K562 (cell line): Measurements from ENCODE around the gene NLGN2. TPM values are rescaled to one million over a fixed set of nuclear protein-coding genes. Genes with fewer than 3 reads are reported as not detected.

ENCODE experiments used
- ATAC-seq: fragments of 200-7000 bp; cut with Tn5 transposase; 3 replicates; pipeline ENCODE4 v1.9.1; 2020; ENCODE audit warnings: moderate library complexity
- BruUV-seq: library from RNA; stranded (reverse); fragments of 400-500 nt; replicated peaks from 2 replicates; lab custom pipeline; 2021; lab: Mats Ljungman, UMichigan
- CTCF ChIA-PET: fragments of 300-600 bp; formaldehyde crosslinking; extraction: SDS; loops from one replicate; lab custom pipeline; 2021; ENCODE audit warnings: low intra/inter-chr PET ratio; lab: Yijun Ruan, JAX
- POLR2A ChIA-PET: fragments of 300-600, 350-650 bp; sonication (Branson Sonifier 250); formaldehyde crosslinking; extraction: SDS; loops from one replicate; lab custom pipeline; 2021; ENCODE audit warnings: antibody characterized with exemption, inconsistent platforms; lab: Yijun Ruan, JAX
- DNase-seq, 4 experiments: peaks; one replicate each; pipeline versions ENCODE4 v3.0.0 to v3.0.0-alpha.2; 2011 to 2018; ENCODE audit warnings: low spot score in 3 of 4, mixed read lengths in 3 of 4; ENCODE audit errors: extremely low read depth in 1 of 4
- FAIRE-seq: peaks from 2 replicates; lab custom pipeline; 2011; peaks lifted over from hg19 to GRCh38; lab: Jason Lieb, UNC
- H2AFZ ChIP-seq: 2 replicates; pipeline ENCODE4 v1.6.0; 2011; ENCODE audit warnings: low read depth, low read length, control low read depth, inconsistent platforms
- H3K27ac ChIP-seq: fragments of 200-600 bp; 3 replicates; pipeline ENCODE4 v1.8.0; 2011; ENCODE audit warnings: low read depth, mild to moderate bottlenecking, control low read depth, inconsistent platforms, low read length, moderate library complexity, mixed read lengths; ENCODE audit errors: extremely low read depth
- H3K27me3 ChIP-seq, 2 experiments: fragments of 300-600 bp in 1 of 2; 2 replicates in 1 of 2; 3 replicates in 1 of 2; pipeline versions ENCODE4 v1.6.0 to v1.8.0; 2011; ENCODE audit warnings: inconsistent platforms in 2 of 2, low read length in 2 of 2, mild to moderate bottlenecking in 1 of 2, mixed read lengths in 1 of 2, moderate library complexity in 1 of 2; ENCODE audit not compliant: control insufficient read depth in 2 of 2, insufficient read depth in 2 of 2
- H3K36me3 ChIP-seq: fragments of 300-600 bp; 3 replicates; pipeline ENCODE4 v1.8.0; 2011; ENCODE audit warnings: mild to moderate bottlenecking, low read length, inconsistent platforms; ENCODE audit not compliant: control insufficient read depth, insufficient read depth
- H3K4me1 ChIP-seq, 2 experiments: fragments of 200-600 bp in 1 of 2; replicated peaks in 1 of 2; 2 replicates in 1 of 2; 3 replicates in 1 of 2; pipeline versions ENCODE4 v1.5.1 to v1.8.0; 2011; ENCODE audit warnings: inconsistent platforms in 2 of 2, low read length in 2 of 2, mild to moderate bottlenecking in 1 of 2, mixed read lengths in 1 of 2, moderate library complexity in 1 of 2; ENCODE audit not compliant: control insufficient read depth in 2 of 2, insufficient read depth in 2 of 2
- H3K4me2 ChIP-seq: 2 replicates; pipeline ENCODE4 v1.6.1; 2011; ENCODE audit warnings: low read length, control low read depth, inconsistent platforms, mixed read lengths; ENCODE audit not compliant: insufficient read depth
- H3K4me3 ChIP-seq: fragments of 200-600 bp; sonication (generic), shearing (Covaris generic); 2 replicates; pipeline ENCODE4 v1.5.1; 2016; ENCODE audit warnings: control low read depth, inconsistent platforms
- H3K79me2 ChIP-seq: fragments of 200-600 bp; 3 replicates; pipeline ENCODE4 v1.8.0; 2011; ENCODE audit warnings: low read length, inconsistent platforms; ENCODE audit not compliant: control insufficient read depth, insufficient read depth
- H3K9ac ChIP-seq, 2 experiments: 2 replicates each; pipeline versions ENCODE4 v1.6.0 to v1.6.1; 2011; ENCODE audit warnings: low read depth in 2 of 2, low read length in 2 of 2, control low read depth in 1 of 2, inconsistent platforms in 1 of 2, mild to moderate bottlenecking in 1 of 2, mixed read lengths in 1 of 2; ENCODE audit not compliant: insufficient read depth in 1 of 2
- H3K9me1 ChIP-seq: one replicate; pipeline ENCODE4 v1.6.0; 2011; ENCODE audit warnings: inconsistent platforms, mild to moderate bottlenecking, low read length, moderate library complexity; ENCODE audit not compliant: control insufficient read depth, insufficient read depth
- H3K9me3 ChIP-seq: replicated peaks from 2 replicates; pipeline ENCODE4 v1.5.1; 2011; ENCODE audit warnings: low read depth, low read length, inconsistent platforms; ENCODE audit not compliant: control insufficient read depth, insufficient read depth
- H4K20me1 ChIP-seq: replicated peaks from 2 replicates; pipeline ENCODE4 v1.6.1; 2011; ENCODE audit warnings: low read length, inconsistent platforms, mixed read lengths; ENCODE audit not compliant: control insufficient read depth, insufficient read depth
- ATF3 ChIP-seq, 2 experiments: fragments of 450-650 bp in 1 of 2; sonication (generic) in 1 of 2; formaldehyde crosslinking in 1 of 2; IDR thresholded peaks in 1 of 2; conservative IDR thresholded peaks in 1 of 2; 2 replicates each; pipeline versions ENCODE4 v1.6.1 to v1.8.1; 2016 to 2023; ENCODE audit warnings: mild to moderate bottlenecking in 2 of 2, moderate library complexity in 2 of 2, inconsistent platforms in 1 of 2, missing genetic modification reagents in 1 of 2
- CREB3L1 ChIP-seq: fragments of 450-650 bp; IDR thresholded peaks from 2 replicates; pipeline ENCODE4 v1.6.1; 2014; ENCODE audit warnings: low read depth, mild to moderate bottlenecking, moderate library complexity, borderline replicate concordance
- FOSL1 ChIP-seq: fragments of 200-800 bp; sonication (Bioruptor generic); conservative IDR thresholded peaks from 2 replicates; pipeline ENCODE4 v1.6.1; 2016; ENCODE audit warnings: missing genetic modification characterization, missing compliant biosample characterization
- FOXP4 ChIP-seq: sonication (generic); formaldehyde crosslinking; IDR thresholded peaks from 2 replicates; pipeline ENCODE4 v1.8.0; 2022; ENCODE audit warnings: mild to moderate bottlenecking, missing genetic modification reagents, borderline replicate concordance
- POLR3A ChIP-seq: IDR thresholded peaks from 2 replicates; pipeline ENCODE4 v1.6.1; 2011; ENCODE audit warnings: borderline replicate concordance, mild to moderate bottlenecking, moderate library complexity; ENCODE audit not compliant: insufficient read length, insufficient read depth; ENCODE audit errors: extremely low read depth
- POLR3G ChIP-seq: IDR thresholded peaks from 2 replicates; pipeline ENCODE4 v1.6.1; 2011; ENCODE audit not compliant: insufficient read length, insufficient replicate concordance; ENCODE audit errors: extremely low read depth
- POU5F1 ChIP-seq: fragments of 150-350 bp; IDR thresholded peaks from 2 replicates; pipeline ENCODE4 v1.6.1; 2014; ENCODE audit warnings: borderline replicate concordance, low read length, low read depth, mild to moderate bottlenecking; ENCODE audit not compliant: partially characterized antibody
- PYGO2 ChIP-seq: fragments of 450-650 bp; IDR thresholded peaks from 2 replicates; pipeline ENCODE4 v1.6.1; 2016; ENCODE audit warnings: mild to moderate bottlenecking, missing genetic modification characterization, moderate library complexity, missing compliant biosample characterization
- RBM17 ChIP-seq: fragments of 200-400 bp; formaldehyde crosslinking; IDR thresholded peaks from 2 replicates; pipeline ENCODE4 v1.6.1; 2017; ENCODE audit warnings: low read depth, mild to moderate bottlenecking, low read length, borderline replicate concordance
- SAFB2 ChIP-seq: fragments of 200-400 bp; formaldehyde crosslinking; IDR thresholded peaks from 2 replicates; pipeline ENCODE4 v1.6.1; 2018; ENCODE audit warnings: borderline replicate concordance, low read length, low read depth, moderate library complexity; ENCODE audit not compliant: severe bottlenecking
- SNIP1 ChIP-seq: fragments of 450-650 bp; IDR thresholded peaks from 2 replicates; pipeline ENCODE4 v1.7.1; 2017; ENCODE audit warnings: low read depth, mild to moderate bottlenecking
- TSHZ1 ChIP-seq: fragments of 250-450 bp; sonication (Bioruptor Pico); IDR thresholded peaks from 2 replicates; pipeline ENCODE4 v1.4.0; 2020; ENCODE audit warnings: mild to moderate bottlenecking, moderate library complexity
- WGBS: fragments of 100-300 bp; shearing (Covaris generic); methylation state at CpG from one replicate; pipeline ENCODE4 v1.1.6; 2016; ENCODE audit warnings: low coverage, mixed read lengths; ENCODE audit not compliant: insufficient coverage; ENCODE audit errors: missing lambda C conversion rate; 5-methylcytosine and 5-hydroxymethylcytosine counted together
- in situ Hi-C: fragments of 300-500 bp; cut with MboI; formaldehyde crosslinking; loops from 4 replicates; pipeline ENCODE4 v1.15.0; 2018; ENCODE audit warnings: inconsistent platforms, mixed read lengths
- intact Hi-C: fragments of 100-400 bp; cut with micrococcal nuclease; formaldehyde crosslinking; loops from 2 replicates; pipeline ENCODE4 v1.14.2; 2022
- polyA plus RNA-seq, 8 experiments: library from polyadenylated mRNA; depleted of rRNA in 4 of 8; stranded (reverse) in 5 of 8; unstranded in 3 of 8; fragments of >200 nt; fragmentation: Nextera tagmentation in 2 of 8; fragmentation: Illumina TruSeq in 1 of 8; extraction: Ambion mirVana in 2 of 8; extraction: Trizol in 1 of 8; gene quantifications; 2 replicates each; pipeline versions ENCODE4 v1.2.1 to v1.2.3, GENCODE V29; 2011 to 2014; ENCODE audit warnings: inconsistent platforms in 1 of 8, missing spikeins in 1 of 8
- total RNA-seq, 7 experiments: library from RNA; depleted of rRNA in 6 of 7; stranded (reverse); fragments of >200 nt in 6 of 7; fragmentation: Illumina TruSeq in 2 of 7; extraction: Trizol in 2 of 7; gene quantifications; 2 replicates each; pipeline versions ENCODE4 v1.2.1 to v1.2.3, GENCODE V29; 2011 to 2021; ENCODE audit warnings: low replicate concordance in 1 of 7

NLGN2 gene
- total and polyA plus RNA-seq, 9 of the 15 experiments (the other 6 are each of a cell fraction or from before 2014, with no cell fraction given), result 0.11 to 7.8 (median 0.77) TPM

GRCh38 chr17:7429722-7430121 lies 22.1 kb downstream of the NLGN2 start (continued):
- no peak for TF ChIP-seq POLR3A
- TF ChIP-seq RBM17, result no peak
- TF ChIP-seq POLR3G, result no peak
- no peak for TF ChIP-seq PYGO2 (tag)
- TF ChIP-seq SNIP1, result no peak
- TF ChIP-seq FOXP4 (CRISPR knock-in tag), result no peak

- no peak for FAIRE-seq
- Histone ChIP-seq H4K20me1 (no peaks in the 10 kb centered on the region), H3K4me1 (peaks cover 2 to 26% of the 10 kb centered on the region in 2 experiments; a peak in 4 of 5 replicates), H3K9ac (no peak overlapping the region), H2AFZ (no peak overlapping the region), H3K27me3 (no peaks in the 10 kb centered on the region), H3K9me3 (no peaks in the 10 kb centered on the region), H3K36me3 (no peaks in the 10 kb centered on the region), H3K27ac (no peak overlapping the region), H3K9me1 (no peaks in the 10 kb centered on the region), H3K4me2 (no peak overlapping the region), H3K79me2 (peaks cover 2% of the 10 kb centered on the region; the same call in 2 of the 3 replicates), H3K4me3 (no peak overlapping the region)
- POLR2A ChIA-PET, result interaction anchor here (0.7 kb wide), 1 partner anchor 49 kb away, joined by 3 read pairs; no protein-coding TSS in a partner anchor
- CTCF ChIA-PET, result no interaction called here
- DNase-seq, result no peak
- in situ Hi-C loops, result no loop called here
- no peak for ATAC-seq
- BruUV-seq, result no TSS peak
- 14% methylated on average over 1 of the region's 1 CpG for WGBS
- intact Hi-C loops, result no loop called here
- TF ChIP-seq FOSL1 (tag) (no peak), TSHZ1 (CRISPR knock-in tag) (no peak), POU5F1 (no peak), SAFB2 (no peak), ATF3 (IDR thresholded peaks at IDR 0.05) (no peak), ATF3 (CRISPR knock-in tag; conservative IDR thresholded peaks at IDR 0.05) (no peak), CREB3L1 (no peak)
Measured at GRCh38 chr17:7431231-7431630, 23.6 kb downstream of the NLGN2 start.
